HG03139 (cell line): ENCODE results near the gene ARVCF.

ENCODE experiments used
- ATAC-seq: cut with Tn5 transposase; IDR thresholded peaks from one replicate; pipeline ENCODE4 v1.9.1; 2021; ENCODE audit not compliant: unreplicated experiment

The ARVCF gene, protein sequence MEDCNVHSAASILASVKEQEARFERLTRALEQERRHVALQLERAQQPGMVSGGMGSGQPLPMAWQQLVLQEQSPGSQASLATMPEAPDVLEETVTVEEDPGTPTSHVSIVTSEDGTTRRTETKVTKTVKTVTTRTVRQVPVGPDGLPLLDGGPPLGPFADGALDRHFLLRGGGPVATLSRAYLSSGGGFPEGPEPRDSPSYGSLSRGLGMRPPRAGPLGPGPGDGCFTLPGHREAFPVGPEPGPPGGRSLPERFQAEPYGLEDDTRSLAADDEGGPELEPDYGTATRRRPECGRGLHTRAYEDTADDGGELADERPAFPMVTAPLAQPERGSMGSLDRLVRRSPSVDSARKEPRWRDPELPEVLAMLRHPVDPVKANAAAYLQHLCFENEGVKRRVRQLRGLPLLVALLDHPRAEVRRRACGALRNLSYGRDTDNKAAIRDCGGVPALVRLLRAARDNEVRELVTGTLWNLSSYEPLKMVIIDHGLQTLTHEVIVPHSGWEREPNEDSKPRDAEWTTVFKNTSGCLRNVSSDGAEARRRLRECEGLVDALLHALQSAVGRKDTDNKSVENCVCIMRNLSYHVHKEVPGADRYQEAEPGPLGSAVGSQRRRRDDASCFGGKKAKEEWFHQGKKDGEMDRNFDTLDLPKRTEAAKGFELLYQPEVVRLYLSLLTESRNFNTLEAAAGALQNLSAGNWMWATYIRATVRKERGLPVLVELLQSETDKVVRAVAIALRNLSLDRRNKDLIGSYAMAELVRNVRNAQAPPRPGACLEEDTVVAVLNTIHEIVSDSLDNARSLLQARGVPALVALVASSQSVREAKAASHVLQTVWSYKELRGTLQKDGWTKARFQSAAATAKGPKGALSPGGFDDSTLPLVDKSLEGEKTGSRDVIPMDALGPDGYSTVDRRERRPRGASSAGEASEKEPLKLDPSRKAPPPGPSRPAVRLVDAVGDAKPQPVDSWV

DNA sequence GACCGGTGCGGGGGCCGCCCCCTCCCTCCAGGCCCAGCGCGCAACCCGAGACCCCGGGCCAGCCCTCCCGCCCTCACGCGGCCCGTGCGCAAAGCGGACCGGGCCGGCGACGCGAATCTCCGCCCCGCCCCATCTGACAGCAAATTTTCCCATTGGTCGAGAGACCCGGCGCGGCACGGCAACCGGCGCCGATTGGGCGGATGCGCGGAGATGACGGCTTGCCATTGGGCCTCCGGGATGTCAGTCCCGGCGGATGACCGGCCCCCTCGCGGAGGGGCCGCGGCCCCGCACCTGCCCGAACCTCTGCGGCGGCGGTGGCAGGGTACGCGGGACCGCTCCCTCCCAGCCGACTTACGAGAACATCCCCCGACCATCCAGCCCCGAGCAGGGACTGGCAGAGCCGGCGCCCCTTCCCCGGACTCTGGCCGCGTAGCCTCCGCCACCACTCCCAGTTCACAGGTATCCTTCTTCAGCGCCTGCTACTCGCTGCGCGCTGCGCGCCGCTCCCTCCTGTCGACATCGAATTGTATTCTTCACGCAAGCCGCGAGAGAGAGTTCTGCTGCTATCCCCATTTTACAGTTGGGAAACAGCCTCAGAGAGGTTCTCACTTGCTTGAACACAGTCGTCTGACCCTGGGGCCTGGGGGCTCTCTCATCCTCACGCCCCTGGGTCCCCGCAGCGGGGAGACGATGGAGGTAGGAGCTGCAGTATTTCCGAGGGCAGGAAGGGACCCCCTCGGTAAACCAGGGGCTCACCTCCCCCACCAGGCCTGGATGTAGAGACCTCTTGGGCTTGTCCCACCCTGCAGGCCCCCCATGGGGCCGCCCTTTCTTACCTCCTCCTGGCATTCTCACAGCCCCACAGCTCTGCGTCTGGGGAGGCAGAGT is at the start of gene ARVCF:
Gene ARVCF (minus strand): TSS at position 90 of the 888 bp plus-strand sequence. CDS start 26,029 bp downstream, outside the sequence.
- peak; percentile 43 for ATAC-seq

DNA sequence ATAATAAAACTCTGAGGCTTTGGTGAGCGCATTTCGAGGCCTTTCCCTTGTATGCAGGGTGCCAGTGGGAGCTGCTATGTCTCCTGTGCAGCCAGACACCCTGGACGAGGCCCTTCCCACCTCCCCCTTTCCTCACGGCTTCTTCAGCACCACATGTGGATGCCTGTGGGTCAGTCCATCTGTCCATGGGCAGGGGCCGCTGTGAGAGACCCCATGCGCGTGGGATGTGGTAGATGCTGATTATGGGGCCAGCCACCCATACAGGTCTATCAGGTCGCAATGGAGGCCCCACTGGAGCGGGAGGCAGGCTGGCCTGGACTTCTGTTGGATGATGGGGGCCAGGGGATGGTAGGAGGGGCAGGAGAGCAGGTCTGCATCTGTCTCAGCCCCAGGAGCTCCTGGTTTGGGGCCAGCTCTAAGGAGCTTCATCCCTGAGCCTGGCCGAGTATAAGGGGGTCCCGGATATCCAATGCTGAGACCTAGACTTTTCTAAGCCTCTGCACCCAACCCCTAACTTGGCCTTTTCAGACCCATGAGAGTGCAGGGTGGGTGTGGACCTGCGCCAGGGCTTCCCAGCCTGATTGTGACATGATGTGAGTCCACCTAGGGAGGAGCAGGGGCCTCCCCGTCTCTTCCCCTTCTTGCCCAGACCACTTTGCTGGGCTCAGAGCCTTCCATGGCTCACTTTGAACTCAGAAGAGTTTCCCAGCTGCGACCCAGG is 49.4 kb upstream of the ARVCF start:
- no peak for ATAC-seq

DNA sequence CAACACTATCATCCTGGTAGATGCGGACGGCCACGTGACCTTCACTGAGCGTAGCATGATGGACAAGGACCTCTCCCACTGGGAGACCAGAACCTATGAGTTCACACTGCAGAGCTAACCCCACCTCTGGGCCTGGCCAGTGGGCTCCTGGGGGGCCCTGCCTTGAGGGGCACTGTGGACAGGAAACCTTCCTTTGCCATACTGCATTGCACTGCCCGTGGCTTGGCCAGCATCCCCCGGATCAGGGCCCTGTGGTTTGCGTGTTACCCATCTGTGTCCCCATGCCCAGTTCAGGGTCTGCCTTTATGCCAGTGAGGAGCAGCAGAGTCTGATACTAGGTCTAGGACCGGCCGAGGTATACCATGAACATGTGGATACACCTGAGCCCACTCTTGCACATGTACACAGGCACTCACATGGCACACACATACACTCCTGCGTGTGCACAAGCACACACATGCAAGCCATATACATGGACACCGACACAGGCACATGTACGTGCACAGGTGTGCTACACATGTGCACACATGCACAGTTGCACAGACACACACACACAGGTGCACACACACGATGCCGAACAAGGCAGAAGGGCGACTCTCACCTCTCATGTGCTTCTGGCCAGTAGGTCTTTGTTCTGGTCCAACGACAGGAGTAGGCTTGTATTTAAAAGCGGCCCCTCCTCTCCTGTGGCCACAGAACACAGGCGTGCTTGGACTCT is 48.1 kb upstream of the ARVCF start:
- ATAC-seq = no peak

DNA sequence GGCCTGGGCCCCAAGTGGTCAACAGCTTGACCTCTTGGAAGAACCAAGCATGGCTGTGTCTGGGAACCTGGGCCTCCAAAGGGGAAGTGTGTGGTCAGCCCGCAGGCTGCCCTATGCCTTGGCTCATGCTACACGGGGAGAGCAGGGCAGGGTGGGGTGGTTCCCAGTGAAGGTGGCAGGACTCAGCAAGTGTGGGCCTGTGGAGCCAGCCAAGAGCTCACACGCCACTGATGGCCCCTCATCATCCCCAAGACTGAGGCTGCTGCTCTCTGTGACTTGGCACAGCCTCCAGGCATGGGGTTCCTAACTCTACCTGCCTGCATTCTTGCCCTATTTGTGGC is 47.5 kb upstream of the ARVCF start:
- ATAC-seq = no peak

DNA sequence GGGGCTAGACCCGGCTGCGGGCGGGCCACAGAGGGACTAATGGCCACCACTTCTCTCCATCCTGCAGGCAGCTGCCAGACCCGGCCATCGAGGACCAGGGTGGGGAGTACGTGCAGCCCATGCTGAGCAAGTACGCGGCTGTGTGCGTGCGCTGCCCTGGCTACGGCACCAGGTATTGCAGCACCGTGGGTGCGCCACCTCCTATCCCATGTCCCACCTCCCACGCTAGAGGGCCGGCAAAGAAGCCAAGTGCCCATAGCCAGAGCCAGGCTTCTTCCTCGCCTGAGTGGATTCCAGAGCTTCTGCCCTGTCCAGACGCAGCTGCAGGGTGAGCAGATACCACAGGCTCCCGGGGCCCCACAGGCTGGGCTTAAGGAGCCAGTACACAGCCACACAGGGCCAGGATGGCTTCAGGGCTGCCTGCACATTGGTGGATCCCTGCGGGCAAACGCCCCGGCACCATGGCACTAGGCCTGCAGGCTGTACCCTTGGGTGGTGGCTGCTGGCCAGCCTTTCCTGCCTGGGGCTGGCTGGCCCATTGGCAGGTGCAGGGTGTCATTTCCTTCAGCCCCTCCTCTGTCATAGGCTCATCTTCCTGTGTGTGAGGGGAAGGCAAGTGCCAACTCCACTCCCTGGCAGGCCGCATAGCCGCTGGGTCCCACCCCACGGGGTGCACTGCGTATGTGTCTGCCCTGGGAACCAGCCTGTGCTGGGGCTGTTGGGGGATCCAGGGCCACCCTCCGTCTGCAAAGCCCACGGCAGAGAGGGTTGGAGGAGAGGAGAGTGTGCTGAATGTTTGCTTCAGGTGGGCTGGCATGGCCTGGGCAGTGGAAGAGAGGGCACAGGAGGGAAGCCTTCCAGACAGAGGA is 46.9 kb upstream of the ARVCF start:
- ATAC-seq = no peak

DNA sequence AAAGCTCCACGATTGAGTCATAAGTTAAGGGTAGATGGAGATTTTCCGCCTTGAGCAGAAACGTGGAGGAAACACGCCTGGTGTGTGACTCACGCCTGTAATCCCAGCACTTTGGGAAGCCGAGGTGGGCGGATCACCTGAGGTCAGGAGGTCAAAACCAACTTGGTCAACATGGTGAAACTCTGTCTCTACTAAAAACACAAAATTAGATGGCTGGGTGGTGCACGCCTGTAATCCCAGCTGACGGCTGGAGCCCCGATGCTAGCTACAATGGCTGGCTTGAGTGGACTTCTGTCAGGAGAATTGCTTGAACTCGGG is 46.1 kb upstream of the ARVCF start:
- ATAC-seq = no peak

DNA sequence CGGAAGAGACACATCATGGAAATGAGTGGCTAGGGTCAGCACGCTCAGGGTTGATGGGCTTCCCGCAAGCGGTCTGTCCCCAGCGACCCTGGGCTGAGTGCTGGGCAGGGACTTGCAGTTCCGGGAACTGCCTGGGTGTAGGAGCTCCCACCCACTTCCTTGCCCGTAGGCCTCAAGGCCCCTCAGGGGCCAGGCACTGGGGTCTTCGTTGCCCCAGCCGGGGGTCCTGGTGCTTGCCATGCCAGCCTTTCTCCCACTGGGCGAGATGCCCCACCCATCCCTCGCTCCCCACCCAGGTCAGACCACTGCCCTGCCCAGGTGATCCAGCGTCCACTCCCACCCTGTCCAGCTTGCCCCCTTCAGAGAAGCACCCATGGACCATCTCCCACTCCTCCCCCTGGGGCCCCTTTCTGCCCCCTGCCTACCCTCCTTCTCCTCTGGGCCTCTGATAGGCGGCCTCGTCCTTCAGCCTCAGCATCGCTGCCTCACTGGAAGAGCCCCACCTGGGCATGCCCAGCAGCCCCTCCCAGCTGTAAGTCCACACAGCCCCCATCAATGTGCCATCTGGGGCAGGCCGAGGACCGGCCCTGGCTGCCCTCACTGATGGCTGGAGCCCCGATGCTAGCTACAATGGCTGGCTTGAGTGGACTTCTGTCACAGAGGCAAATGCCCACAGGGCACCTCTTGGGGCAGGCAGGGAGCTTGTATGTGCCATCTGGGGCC is 45.6 kb upstream of the ARVCF start:
- ATAC-seq = no peak

DNA sequence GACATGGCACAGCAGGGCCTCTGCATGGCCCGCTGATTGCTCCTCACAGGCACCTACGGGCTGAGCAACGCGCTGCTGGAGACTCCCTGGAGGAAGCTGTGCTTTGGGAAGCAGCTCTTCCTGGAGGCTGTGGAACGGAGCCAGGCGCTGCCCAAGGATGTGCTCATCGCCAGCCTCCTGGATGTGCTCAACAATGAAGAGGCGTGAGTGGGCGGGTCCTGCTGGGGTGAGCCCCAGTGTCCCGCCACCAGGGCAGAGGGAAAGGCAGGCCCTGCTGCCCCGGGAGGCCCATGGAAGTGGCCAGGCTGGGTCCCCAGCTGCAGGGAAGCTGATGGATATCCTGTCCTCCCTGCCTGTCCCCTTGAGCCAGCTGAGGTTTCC is 44.8 kb upstream of the ARVCF start:
- ATAC-seq = no peak

DNA sequence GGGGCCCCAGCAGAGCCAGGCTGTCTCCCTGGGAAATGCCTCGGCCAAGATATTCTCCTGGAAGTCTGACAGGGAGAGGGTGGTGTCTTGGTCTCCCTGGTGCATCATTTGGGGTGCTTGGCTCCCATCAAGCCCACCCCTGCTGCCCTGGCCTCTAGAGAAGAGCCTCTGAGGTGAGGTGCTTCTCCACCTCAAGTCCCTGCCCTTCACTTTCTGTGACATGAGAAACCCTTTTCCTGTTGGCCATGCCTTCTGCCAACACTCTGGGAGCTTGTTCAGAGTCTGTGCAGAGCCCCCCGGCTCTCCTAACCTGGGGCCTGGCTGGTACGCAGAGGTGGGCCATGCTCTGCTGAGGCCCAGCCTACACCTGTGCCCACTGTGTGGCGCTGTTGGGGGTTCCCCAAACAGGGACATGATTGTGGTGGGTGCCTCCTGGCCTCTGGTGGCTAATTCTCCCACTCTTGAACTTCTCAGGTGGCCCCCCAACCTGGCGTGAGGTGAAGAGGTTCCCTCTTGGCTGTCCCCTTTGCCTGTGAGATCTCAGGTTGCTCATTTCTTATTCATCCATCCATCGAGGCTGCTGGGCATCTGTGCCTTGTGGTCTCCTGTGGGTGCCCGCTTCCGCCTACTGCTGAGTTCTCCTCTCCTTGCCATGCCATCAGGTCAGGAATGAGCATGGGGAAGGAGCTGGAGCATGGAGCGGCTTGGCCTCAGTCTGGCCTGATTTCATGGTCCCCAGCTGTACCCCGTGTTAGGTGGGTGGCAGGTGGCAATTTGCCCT is 44.3 kb upstream of the ARVCF start:
- no peak for ATAC-seq

DNA sequence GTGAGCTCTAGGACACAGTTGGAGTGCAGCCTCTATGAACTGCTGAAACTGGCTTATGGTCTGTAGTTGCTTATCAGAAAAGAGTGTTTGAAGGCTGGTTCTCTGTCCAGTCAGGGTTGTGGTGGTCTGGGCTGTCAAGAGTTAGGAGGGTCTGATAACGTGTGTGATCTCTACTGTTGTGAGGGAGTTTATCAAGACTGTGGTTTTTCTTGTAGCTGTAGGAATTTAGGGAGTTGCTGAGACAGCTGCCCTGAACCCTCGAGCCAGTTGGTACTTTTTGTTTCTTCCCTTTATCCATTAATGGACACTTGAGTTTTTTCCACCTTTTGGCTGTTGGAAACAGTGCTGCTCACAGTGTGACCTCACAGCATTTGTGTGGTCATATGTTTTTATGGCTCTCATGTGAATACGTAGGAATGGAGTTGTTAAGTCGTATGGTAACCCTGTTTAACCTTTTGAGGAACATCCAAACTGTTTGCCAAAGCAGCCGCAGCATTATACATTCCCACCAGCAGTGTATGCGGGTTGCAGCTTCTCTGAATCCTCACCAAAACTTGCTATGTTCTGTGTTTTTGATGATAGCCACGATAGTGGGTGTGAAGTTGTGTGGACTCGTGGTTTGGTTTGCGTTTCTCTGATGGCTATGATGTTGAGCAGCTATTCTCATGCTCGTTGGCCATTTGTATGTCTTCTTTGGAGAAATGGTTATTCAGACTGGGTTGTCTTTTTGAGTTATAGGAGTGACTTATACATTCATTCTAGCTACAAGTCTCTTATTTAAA is 42.6 kb upstream of the ARVCF start:
- no peak for ATAC-seq

DNA sequence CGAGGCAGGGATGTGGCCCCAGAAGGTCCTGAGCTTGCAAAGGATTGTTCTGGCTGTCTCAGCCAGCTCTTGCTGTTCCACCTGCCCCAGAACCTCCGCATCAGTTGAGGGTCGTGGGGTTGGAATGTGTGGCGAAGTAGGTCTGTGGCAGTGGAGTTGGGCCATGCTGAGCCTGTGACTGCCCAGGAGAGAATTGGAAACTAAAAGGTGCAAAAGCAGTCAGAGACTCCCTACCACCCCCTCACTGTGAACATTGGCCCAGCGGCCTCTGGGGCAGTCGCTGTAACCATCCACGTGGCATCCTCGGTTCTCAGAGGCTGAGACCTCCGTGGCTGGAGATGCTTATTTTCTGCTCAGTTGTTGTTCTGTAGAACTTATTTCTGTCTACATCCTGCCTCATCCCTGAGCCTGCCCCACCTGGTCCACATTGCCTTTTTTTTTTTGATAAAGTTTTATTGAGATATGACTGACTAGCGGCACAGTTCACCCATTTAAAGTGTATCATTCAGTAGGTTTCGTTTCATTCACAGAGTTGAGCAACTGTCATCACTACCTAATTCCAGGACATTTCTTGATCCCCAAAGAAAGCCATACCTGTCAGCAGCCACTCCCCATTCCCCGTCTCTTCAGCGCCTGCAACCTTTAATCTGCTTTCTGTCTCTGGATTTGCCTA is 41.1 kb upstream of the ARVCF start:
- ATAC-seq = no peak

DNA sequence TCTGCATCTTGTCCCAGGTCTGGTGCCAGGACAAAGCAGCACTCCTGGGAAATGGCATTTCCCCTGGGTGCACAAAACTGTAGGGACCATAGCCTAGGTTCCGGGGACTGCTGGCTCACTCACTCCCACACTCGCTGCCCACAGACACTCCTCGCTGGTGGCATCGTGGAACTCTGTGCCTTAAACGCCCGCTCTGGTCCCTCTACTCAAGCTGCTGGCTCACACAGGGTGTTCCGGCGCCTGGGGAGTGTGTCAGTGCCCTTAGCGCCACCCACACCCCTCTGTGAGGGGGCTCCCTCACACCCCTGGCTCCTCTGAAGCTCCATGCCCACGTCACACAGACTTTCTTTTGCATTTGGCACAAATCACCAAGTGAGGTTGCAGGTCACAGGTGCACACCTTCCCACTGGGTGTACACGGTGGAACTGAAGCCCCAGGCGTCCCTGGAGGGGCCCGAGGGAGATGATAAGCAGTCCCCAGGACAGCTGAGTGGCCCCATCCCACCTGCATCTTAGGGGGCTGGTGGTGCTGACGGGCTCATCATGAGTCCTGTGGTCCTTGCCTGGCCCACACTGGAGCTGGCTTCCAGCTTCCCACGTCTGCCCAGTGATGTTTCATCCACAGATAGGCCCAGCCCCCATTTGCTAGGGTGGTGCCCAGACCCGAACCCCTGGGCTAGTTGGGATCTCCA is 40.2 kb upstream of the ARVCF start:
- no peak for ATAC-seq

DNA sequence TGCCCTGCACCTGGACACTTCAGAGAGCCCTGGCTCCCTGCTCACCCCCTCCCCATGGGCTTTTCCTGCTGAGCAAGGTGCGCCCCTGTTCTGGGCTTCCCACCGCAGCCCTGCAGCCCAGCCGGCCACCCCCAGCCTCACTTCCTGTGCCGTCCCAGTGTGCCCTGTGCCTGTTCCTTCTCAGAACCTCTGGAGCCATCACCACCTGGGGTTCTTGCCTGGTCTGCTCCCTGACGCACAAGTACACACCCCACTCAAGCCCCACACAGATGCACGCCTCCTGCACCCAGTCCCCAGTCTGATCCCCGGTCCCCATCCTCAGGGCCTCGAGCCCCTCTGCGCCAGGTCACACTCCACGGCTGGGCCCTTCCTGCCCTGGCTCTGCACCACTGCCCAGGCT is 39.5 kb upstream of the ARVCF start:
- ATAC-seq = no peak

DNA sequence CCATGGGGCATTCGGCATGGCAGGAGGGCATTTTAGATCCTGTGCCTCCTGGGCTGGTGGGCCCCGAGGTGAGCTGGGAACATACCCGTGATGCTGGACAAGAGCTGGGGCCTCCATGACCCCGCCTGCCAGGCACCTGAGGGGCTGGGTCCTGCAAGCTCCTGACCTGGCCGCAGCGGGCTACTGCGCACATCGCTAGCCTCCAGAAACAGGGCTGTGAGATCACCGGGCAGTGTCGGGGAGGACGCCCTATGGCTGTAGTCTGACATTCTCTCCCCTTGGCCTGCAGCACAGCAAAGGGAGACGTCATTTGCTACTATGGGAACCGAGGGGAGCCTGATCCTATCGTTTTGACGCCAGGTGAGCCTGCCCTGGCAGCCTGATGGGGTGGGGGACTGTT is 39.0 kb upstream of the ARVCF start:
- no peak for ATAC-seq

DNA sequence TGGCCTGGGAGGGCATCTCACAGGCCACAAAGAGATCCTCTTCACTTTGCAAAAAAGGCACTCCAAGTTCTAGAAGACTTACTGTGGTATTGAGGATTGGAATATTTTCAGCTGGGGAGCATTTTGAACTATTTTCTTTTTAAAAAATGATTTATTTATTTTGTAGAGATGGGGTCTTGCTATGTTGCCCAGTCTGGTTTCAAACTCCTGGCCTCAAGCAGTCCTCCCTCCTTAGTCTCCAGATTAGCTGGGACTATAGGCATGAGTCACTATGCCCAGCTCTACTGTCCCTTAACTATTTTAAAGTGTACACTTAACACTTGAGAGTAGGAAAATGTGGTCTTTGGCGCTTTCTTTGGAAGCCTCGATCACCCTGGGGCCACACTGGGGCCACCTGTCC is 38.5 kb upstream of the ARVCF start:
- ATAC-seq = no peak

DNA sequence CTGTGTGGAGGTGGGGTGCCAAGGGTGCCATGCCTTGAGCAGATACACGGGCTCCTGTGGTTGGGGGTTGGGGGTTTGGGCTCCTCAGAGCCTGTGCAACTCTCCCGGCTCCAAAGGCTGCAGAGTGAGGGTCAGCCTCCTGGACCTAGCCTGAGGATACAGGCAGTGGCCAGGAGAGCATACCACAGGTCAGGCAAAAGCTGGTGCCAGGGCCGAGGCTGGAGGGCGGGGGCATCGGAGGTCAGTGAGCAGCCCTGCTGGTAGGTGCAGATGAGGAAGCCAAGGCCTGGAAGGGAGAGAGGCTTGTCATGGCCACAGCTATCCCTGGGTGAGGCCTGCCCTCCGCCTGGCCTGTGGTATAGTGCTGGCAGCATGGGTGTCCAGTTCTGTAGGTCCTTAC is 37.9 kb upstream of the ARVCF start:
- no peak for ATAC-seq
